SK-N-SH treated with all-trans-retinoic acid at 6 μM for 48 hours (cell line): Measurements from ENCODE around the gene EVA1C.
"Not testable (repeated sequence)": the region's sequence is repeated elsewhere in the genome, so short reads cannot be mapped to it uniquely, and the experiment has no call there.

Experiments used
- ATAC-seq: fragments of 200-7000 bp; cut with Tn5 transposase; 3 replicates; pipeline ENCODE4 v1.9.1; 2020; ENCODE audit warnings: mild to moderate bottlenecking, moderate library complexity
- BACH2 ChIP-seq: fragments of 250-450 bp; sonication (Bioruptor Pico); IDR thresholded peaks from 2 replicates; pipeline ENCODE4 v1.9.0; 2021; ENCODE audit warnings: mild to moderate bottlenecking, borderline replicate concordance
- CSDC2 ChIP-seq: fragments of 250-450 bp; sonication (Bioruptor Pico); IDR thresholded peaks from 2 replicates; pipeline ENCODE4 v1.5.0; 2020; ENCODE audit warnings: mild to moderate bottlenecking, moderate library complexity
- ESRRG ChIP-seq: fragments of 250-450 bp; sonication (Bioruptor Pico); IDR thresholded peaks from 2 replicates; pipeline ENCODE4 v1.6.1; 2021; ENCODE audit warnings: mild to moderate bottlenecking
- ISL1 ChIP-seq: fragments of 250-450 bp; sonication (Bioruptor Pico); IDR thresholded peaks from 2 replicates; pipeline ENCODE4 v2.1.2; 2022; ENCODE audit warnings: mild to moderate bottlenecking, moderate library complexity
- OSR1 ChIP-seq: fragments of 250-450 bp; sonication (Bioruptor Pico); IDR thresholded peaks from 2 replicates; pipeline ENCODE4 v1.8.0; 2022; ENCODE audit warnings: moderate library complexity, mild to moderate bottlenecking, inconsistent platforms
- PPARA ChIP-seq: fragments of 250-450 bp; sonication (Bioruptor Pico); IDR thresholded peaks from 2 replicates; pipeline ENCODE4 v1.5.0; 2020; ENCODE audit warnings: mild to moderate bottlenecking, borderline replicate concordance
- RARB ChIP-seq: fragments of 250-450 bp; sonication (Bioruptor Pico); IDR thresholded peaks from 2 replicates; pipeline ENCODE4 v1.8.0; 2021; ENCODE audit warnings: mild to moderate bottlenecking, moderate library complexity
- SNAI2 ChIP-seq: fragments of 250-450 bp; sonication (Bioruptor Pico); IDR thresholded peaks from 2 replicates; pipeline ENCODE4 v1.5.0; 2020; ENCODE audit warnings: mild to moderate bottlenecking, moderate library complexity
- TCF4 ChIP-seq: fragments of 250-450 bp; sonication (Bioruptor Pico); IDR thresholded peaks from 2 replicates; pipeline ENCODE4 v1.8.0; 2021; ENCODE audit warnings: mild to moderate bottlenecking, moderate library complexity, borderline replicate concordance
- TOX ChIP-seq: fragments of 250-450 bp; sonication (Bioruptor Pico); IDR thresholded peaks from 2 replicates; pipeline ENCODE4 v1.8.0; 2021; ENCODE audit warnings: mild to moderate bottlenecking, moderate library complexity, borderline replicate concordance
- ZC3H10 ChIP-seq: fragments of 250-450 bp; sonication (Bioruptor Pico); IDR thresholded peaks from 2 replicates; pipeline ENCODE4 v1.5.1; 2021; ENCODE audit warnings: mild to moderate bottlenecking, moderate library complexity
- ZFP3 ChIP-seq: fragments of 250-450 bp; sonication (Bioruptor Pico); IDR thresholded peaks from 2 replicates; pipeline ENCODE4 v1.5.0; 2020; ENCODE audit warnings: mild to moderate bottlenecking, moderate library complexity
- ZNF565 ChIP-seq: fragments of 450-650 bp; formaldehyde crosslinking; conservative IDR thresholded peaks from 2 replicates; pipeline ENCODE4 v1.5.0; 2020; ENCODE audit warnings: low read depth, mild to moderate bottlenecking, moderate library complexity
- ZNF70 ChIP-seq: fragments of 450-650 bp; formaldehyde crosslinking; IDR thresholded peaks from 2 replicates; pipeline ENCODE4 v1.5.0; 2020; ENCODE audit warnings: mild to moderate bottlenecking, moderate library complexity
- ZNF8 ChIP-seq: fragments of 450-650 bp; formaldehyde crosslinking; IDR thresholded peaks from 2 replicates; pipeline ENCODE4 v1.5.0; 2020; ENCODE audit warnings: mild to moderate bottlenecking, moderate library complexity
- TF ChIP-seq, protein P1 (sequence below): fragments of 250-450 bp; sonication (Bioruptor Pico); IDR thresholded peaks from 2 replicates; pipeline ENCODE4 v1.5.1; 2021; ENCODE audit warnings: mild to moderate bottlenecking, moderate library complexity
- TF ChIP-seq, protein P2 (sequence below): fragments of 250-450 bp; sonication (Bioruptor Pico); IDR thresholded peaks from 2 replicates; pipeline ENCODE4 v1.8.0; 2021; ENCODE audit warnings: low read depth, mild to moderate bottlenecking, moderate library complexity, borderline replicate concordance
- TF ChIP-seq, protein P3 (sequence below): fragments of 250-450 bp; sonication (Bioruptor Pico); IDR thresholded peaks from 2 replicates; pipeline ENCODE4 v1.8.0; 2020; ENCODE audit warnings: mild to moderate bottlenecking, moderate library complexity, borderline replicate concordance
- TF ChIP-seq, protein P4 (sequence below): fragments of 250-450 bp; sonication (Bioruptor Pico); IDR thresholded peaks from 2 replicates; pipeline ENCODE4 v1.5.1; 2020; ENCODE audit warnings: low read depth, mild to moderate bottlenecking, moderate library complexity

The EVA1C gene

DNA sequence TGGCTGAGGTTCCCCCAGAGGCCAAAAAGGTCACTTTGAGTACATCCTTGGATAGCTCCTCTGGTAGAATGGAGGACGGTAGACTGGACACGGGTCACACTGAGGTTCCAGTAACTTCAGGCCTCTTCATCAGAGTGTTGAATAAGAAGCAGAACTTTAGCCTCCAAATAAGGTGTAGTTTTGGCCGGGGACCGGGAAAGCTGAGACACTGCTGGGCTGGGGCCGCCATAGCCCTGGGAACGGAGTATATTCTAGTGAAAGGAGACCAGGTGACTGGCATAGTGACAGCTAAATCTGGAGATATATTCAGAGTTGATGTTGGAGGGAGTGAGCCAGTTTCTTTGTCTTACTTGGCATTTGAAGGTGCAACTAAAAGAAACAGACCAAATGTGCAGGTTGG lies 84.1 kb downstream of the EVA1C start (continued):
- TF ChIP-seq TOX (CRISPR knock-in tag) (no peak), ZNF8 (no peak), ESRRG (CRISPR knock-in tag) (no peak), RARB (CRISPR knock-in tag) (no peak), ZFP3 (CRISPR knock-in tag) (no peak)
- TF ChIP-seq, all 23 proteins: peak for 0

DNA sequence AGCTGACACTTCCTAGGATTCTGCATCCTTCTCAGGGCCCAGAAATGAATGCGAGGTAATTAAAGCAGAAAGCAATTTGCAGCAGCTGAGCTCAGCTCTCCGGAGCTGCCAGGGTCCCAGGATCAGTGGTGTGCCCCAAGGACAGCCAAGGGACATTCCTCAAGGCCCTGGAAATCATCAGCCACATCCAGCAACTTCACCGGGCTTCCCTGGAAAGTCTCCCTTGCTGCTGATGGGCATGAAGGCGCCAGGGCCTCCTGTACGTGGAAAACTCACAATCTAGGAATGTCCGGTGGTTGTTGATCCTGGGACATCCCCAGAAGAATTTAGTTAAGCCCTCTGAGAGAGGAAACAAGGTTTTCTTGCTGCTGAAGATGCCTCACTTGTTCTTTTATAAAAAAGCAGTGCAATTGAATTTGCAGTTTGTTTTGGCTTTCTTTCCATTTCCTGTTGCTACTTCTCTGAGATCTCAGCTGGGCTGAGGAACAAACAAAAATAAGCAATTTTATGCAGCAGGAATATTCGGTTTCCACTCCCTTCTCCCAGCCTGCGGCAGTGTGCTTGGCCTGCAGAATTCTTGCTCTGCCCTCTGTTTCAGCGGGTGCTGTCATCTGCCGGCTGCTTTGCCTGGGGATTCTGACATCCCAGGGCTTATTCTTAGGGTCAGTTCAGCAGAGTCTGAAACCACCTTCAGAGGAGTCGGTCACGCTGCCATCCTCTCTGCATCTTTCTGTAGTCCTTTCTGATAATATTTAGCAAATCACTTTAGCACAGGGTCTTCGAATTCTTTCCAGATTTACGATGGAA lies 86.9 kb downstream of the EVA1C start:
- peak; percentile 46; the same call in 2 of the 3 replicates for ATAC-seq
- TF ChIP-seq, protein P1, sequence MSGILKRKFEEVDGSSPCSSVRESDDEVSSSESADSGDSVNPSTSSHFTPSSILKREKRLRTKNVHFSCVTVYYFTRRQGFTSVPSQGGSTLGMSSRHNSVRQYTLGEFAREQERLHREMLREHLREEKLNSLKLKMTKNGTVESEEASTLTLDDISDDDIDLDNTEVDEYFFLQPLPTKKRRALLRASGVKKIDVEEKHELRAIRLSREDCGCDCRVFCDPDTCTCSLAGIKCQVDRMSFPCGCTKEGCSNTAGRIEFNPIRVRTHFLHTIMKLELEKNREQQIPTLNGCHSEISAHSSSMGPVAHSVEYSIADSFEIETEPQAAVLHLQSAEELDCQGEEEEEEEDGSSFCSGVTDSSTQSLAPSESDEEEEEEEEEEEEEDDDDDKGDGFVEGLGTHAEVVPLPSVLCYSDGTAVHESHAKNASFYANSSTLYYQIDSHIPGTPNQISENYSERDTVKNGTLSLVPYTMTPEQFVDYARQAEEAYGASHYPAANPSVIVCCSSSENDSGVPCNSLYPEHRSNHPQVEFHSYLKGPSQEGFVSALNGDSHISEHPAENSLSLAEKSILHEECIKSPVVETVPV (CRISPR knock-in tag) = no peak
- TF ChIP-seq CSDC2 (CRISPR knock-in tag) (0 out of 2 replicates have a peak, but pooled peaks have one; percentile 70), ISL1 (CRISPR knock-in tag) (peak; percentile 39; the same call in 1 of the 2 replicates)
- TF ChIP-seq, all 23 proteins: peak for 2

DNA sequence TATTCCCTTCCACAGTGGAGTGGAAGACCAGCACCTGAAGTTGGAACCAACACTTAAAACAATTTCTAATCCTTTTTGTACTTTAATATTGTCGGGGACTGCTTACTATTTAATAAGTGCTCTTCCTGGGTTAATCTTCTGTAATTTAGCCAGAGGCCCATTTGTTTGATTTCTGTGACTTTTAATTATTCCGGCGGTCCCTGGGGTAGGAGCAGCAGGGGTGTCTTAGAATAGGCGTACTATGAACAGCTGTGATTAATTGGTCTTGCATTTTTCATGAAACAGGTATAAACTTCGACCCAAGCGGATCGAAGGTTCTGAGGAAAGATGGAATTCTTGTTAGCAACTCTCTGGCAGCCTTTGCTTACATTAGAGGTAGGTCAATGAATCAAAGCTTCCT lies 91.1 kb downstream of the EVA1C start:
- ATAC-seq = not testable (repeated sequence)

DNA sequence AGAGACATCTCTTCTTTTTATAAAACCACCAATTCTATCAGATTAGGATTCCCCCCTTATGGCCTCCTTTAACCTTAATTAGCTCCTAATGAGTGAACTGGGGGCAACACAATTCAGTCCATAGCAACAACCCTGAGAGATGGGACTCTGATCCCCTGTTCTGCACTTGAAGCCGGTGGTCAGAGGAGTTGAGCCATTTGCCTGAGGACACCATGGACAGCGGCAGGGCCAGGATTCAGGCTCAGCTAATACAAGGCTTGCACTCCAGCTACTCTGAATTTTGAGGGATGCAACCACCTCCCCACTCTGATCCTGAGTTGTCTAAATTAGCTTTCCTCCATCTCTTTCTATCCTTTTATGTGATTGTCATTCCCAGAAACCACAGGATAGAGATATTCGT lies 93.3 kb downstream of the EVA1C start:
- not testable (repeated sequence) for ATAC-seq

DNA sequence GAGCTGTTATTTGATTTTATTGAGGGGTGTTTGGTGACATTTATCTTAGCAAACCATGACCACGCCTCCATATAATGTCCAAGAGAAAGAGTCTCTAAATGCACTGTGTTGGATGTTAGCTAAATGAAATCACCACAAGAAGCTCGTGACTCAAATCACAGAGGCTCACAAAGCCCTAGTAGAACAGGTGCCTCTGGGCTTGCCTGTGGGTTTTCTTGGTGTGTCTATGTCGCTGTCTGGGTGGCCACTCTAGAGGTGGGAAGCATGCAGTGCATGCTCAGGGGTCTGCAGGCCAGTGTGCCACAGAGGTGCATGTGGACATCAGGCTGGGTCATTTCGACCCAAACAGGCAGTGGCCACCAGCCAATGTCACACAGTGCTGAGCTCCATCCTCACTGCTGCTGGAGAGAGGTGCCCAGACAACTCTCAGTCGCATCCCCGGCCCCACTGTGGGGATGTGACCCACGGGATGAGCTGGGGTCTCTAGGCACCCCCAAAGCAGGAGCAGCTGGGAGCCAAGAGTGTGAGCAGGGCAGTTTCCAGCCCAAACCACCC lies 94.0 kb downstream of the EVA1C start:
- ATAC-seq = not testable (repeated sequence)

DNA sequence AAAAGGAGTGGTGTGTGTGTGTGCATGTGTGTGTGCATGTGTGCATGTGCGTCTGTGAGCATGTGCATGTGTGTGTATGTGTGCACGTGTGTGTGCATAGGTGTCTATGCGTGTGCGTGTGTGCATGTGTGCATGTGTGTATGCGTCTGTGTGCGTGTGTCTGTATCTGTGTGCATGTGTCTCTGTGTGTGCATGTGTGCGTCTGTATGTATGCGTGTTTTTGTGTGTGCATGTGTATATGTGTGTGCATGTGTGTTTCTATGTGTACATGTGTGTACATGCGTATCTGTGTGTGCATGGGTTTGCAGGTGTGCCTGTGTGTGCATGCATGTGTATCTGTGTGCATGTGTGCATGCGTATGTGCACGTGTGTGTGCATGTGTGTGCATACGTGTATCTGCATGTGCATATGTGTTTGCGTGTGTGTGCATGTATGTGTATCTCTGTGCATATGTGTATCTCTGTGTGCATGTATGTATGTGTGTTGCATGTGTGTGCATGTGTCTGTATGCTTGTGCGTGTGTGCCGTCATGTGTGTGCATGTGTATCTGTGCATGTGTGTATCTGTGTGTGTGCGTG lies 94.9 kb downstream of the EVA1C start:
- TF ChIP-seq TOX (CRISPR knock-in tag) (no peak), CSDC2 (CRISPR knock-in tag) (no peak), ZNF70 (CRISPR knock-in tag) (no peak), ZFP3 (CRISPR knock-in tag) (no peak), ESRRG (CRISPR knock-in tag) (no peak), TCF4 (CRISPR knock-in tag) (no peak), ZC3H10 (CRISPR knock-in tag) (no peak), SNAI2 (CRISPR knock-in tag) (no peak), ZNF8 (no peak), RARB (CRISPR knock-in tag) (no peak), OSR1 (CRISPR knock-in tag) (no peak), PPARA (CRISPR knock-in tag) (no peak), ZNF565 (CRISPR knock-in tag) (no peak), BACH2 (no peak)
- TF ChIP-seq, protein P2, sequence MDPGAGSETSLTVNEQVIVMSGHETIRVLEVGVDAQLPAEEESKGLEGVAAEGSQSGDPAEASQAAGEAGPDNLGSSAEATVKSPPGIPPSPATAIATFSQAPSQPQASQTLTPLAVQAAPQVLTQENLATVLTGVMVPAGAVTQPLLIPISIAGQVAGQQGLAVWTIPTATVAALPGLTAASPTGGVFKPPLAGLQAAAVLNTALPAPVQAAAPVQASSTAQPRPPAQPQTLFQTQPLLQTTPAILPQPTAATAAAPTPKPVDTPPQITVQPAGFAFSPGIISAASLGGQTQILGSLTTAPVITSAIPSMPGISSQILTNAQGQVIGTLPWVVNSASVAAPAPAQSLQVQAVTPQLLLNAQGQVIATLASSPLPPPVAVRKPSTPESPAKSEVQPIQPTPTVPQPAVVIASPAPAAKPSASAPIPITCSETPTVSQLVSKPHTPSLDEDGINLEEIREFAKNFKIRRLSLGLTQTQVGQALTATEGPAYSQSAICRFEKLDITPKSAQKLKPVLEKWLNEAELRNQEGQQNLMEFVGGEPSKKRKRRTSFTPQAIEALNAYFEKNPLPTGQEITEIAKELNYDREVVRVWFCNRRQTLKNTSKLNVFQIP (CRISPR knock-in tag) = no peak
- TF ChIP-seq, protein P3, sequence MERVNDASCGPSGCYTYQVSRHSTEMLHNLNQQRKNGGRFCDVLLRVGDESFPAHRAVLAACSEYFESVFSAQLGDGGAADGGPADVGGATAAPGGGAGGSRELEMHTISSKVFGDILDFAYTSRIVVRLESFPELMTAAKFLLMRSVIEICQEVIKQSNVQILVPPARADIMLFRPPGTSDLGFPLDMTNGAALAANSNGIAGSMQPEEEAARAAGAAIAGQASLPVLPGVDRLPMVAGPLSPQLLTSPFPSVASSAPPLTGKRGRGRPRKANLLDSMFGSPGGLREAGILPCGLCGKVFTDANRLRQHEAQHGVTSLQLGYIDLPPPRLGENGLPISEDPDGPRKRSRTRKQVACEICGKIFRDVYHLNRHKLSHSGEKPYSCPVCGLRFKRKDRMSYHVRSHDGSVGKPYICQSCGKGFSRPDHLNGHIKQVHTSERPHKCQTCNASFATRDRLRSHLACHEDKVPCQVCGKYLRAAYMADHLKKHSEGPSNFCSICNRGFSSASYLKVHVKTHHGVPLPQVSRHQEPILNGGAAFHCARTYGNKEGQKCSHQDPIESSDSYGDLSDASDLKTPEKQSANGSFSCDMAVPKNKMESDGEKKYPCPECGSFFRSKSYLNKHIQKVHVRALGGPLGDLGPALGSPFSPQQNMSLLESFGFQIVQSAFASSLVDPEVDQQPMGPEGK = no peak
- TF ChIP-seq, protein P4, sequence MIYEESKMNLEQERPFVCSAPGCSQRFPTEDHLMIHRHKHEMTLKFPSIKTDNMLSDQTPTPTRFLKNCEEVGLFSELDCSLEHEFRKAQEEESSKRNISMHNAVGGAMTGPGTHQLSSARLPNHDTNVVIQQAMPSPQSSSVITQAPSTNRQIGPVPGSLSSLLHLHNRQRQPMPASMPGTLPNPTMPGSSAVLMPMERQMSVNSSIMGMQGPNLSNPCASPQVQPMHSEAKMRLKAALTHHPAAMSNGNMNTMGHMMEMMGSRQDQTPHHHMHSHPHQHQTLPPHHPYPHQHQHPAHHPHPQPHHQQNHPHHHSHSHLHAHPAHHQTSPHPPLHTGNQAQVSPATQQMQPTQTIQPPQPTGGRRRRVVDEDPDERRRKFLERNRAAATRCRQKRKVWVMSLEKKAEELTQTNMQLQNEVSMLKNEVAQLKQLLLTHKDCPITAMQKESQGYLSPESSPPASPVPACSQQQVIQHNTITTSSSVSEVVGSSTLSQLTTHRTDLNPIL (CRISPR knock-in tag) = no peak
- TF ChIP-seq, protein P1 (CRISPR knock-in tag) = no peak
- ATAC-seq = no peak

DNA sequence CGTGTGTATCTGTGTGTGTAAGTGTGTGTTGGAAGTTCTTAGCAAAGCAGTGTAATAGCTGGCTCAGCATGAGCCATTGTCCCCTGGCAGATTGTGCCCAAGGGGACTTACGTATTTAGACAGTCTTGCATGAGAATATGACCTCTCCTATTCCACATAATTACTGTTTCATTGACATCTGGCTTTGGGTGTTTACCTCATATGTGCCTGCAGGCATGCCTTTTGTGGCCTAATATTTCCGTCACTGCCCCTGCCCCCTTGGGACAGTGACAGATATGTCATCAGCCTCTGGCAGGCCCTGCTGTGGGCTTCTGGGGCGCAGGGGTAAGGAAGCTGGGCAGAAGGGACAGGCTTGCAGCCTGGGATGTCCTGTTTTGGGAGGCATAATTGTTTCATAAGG lies 95.5 kb downstream of the EVA1C start:
- not testable (repeated sequence) for ATAC-seq
